ENCODE results near the gene CRAMP1. TPM values are rescaled to one million over a fixed set of nuclear protein-coding genes. Genes with fewer than 3 reads are reported as not detected.

The CRAMP1 gene
- total and polyA plus RNA-seq, 10 donors, result 3.0 to 32.4 (median 17.2) TPM

DNA sequence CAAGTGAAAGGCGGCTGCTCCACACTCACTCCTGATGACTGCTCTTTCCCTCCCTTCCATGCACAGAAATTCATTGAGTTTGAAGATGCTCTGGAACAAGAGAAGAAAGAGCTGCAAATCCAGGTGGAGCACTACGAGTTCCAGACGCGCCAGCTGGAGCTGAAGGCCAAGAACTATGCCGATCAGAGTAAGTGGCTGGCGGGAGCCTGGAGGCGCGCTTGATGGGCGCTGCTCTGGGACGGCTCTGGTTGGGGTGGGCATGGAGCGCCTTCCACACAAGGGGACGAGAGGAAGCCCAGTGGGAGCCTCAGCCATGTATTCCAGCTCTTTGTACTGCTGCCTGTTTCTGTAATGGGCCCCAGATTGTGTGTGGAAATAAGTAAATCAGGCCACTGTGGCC lies 112.3 kb downstream of the CRAMP1 start:
- Histone ChIP-seq H3K36me3 (peaks cover 0 to 54% (median 34%) of the 10 kb centered on the region in 6 donors), H3K27ac (no peak overlapping the region), H3K27me3 (replicated peaks in 1 of 7) (no peaks in the 10 kb centered on the region), H3K9me3 (no peaks in the 10 kb centered on the region), H3K4me3 (no peak overlapping the region), H3K4me1 (peaks cover 17 to 74% (median 51%) of the 10 kb centered on the region in 6 donors)
- TF ChIP-seq, protein P1, sequence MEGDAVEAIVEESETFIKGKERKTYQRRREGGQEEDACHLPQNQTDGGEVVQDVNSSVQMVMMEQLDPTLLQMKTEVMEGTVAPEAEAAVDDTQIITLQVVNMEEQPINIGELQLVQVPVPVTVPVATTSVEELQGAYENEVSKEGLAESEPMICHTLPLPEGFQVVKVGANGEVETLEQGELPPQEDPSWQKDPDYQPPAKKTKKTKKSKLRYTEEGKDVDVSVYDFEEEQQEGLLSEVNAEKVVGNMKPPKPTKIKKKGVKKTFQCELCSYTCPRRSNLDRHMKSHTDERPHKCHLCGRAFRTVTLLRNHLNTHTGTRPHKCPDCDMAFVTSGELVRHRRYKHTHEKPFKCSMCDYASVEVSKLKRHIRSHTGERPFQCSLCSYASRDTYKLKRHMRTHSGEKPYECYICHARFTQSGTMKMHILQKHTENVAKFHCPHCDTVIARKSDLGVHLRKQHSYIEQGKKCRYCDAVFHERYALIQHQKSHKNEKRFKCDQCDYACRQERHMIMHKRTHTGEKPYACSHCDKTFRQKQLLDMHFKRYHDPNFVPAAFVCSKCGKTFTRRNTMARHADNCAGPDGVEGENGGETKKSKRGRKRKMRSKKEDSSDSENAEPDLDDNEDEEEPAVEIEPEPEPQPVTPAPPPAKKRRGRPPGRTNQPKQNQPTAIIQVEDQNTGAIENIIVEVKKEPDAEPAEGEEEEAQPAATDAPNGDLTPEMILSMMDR (IDR thresholded peaks at IDR 0.05 in 8 of 11, conservative IDR thresholded peaks at IDR 0.05 in 3 of 11), result no peak
- no peak for TF ChIP-seq POLR2AphosphoS5 (IDR thresholded peaks at IDR 0.05)
- no peak for TF ChIP-seq POLR2A (IDR thresholded peaks at IDR 0.05)
- intact Hi-C loops (cut with DNase I; ENCODE audit: low total_unique reads), result no loop called here
- 91 to 95% (median 93%) methylated on average over 12 of the region's 12 CpGs for WGBS, 5 donors
- DNase-seq, result no peak

DNA sequence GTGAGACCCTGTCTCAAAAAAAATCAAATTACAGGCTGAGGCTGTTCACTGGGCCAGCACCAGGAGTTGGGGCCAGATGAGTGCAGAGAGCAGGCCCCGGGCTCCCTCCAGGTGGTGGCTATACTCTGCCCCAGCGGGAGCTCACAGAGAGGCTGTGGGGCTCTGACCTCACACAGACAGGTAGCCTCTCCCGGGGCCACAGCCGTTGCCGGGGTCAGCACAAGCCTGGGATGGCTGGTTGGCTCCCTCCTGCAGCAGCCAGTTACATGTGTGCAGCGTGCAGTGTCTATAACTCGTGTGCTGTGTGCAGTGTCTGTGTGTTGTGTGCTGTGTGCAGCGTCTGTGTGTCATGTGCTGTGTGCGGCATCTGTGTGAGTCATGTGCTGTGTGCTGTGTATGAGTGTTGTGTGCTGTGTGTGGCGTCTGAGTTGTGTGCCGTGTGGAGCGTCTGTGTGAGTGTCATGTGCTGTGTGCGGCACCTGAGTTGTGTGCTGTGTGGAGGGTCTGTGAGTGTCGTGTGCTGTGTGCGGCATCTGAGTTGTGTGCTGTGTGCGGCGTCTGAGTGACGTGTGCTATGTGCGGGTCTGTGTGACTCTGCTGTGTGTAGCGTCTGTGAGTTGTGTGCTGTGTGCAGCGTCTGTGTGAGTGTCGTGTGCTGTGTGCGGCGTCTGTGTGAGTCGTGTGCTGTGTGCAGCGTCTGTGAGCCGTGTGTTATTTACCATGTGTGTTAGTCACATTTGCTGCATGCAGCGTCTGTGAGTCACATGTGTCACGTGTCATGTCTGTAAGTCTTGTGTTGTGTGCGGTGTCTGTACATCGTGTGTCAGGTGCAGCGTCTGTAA lies 114.7 kb downstream of the CRAMP1 start:
- Histone ChIP-seq H3K9me3 (no peaks in the 10 kb centered on the region), H3K27me3 (replicated peaks in 1 of 7) (no peaks in the 10 kb centered on the region), H3K4me3 (no peak overlapping the region), H3K27ac (no peak overlapping the region), H3K36me3 (peaks cover 0 to 78% (median 49%) of the 10 kb centered on the region in 6 donors), H3K4me1 (peaks cover 15 to 60% (median 29%) of the 10 kb centered on the region in 6 donors)
- no peak for DNase-seq
- TF ChIP-seq POLR2A (IDR thresholded peaks at IDR 0.05) (no peak), POLR2AphosphoS5 (IDR thresholded peaks at IDR 0.05) (peak in 1 of 3 donors; percentile 17)
- TF ChIP-seq, protein P1 (IDR thresholded peaks at IDR 0.05 in 8 of 11, conservative IDR thresholded peaks at IDR 0.05 in 3 of 11), result no peak
- intact Hi-C loops (cut with DNase I; ENCODE audit: low total_unique reads), result no loop called here
- WGBS, 5 donors, result 94 to 97% (median 96%) methylated on average over 31 to 32 of the region's 32 CpGs

Other genes with a start within 250 kb of the CRAMP1 start
- 10 to 100 TPM; 34.8 to 80.0 (median 51.6) TPM for gene UNKL, start 197.7 kb upstream of the CRAMP1 start, total RNA-seq
- 10 to 100 TPM in 1 of 3 donors, 1 to 10 TPM in 2; 6.6 to 17.1 (median 8.2) TPM for gene UNKL, start 197.7 kb upstream of the CRAMP1 start, polyA plus RNA-seq
- 10 to 100 TPM in 6 of 7 donors, 1 to 10 TPM in 1; 7.9 to 13.5 (median 10.7) TPM for gene UQCC4, start 191.6 kb upstream of the CRAMP1 start, total RNA-seq
- gene UQCC4, start 191.6 kb upstream of the CRAMP1 start, polyA plus RNA-seq, result 10 to 100 TPM; 20.9 to 33.9 (median 23.4) TPM
- gene PERCC1, start 181.3 kb upstream of the CRAMP1 start, total RNA-seq, result 1 to 10 TPM in 1 of 7 donors, under 1 TPM in 1, not detected in 5; 0.73 to 1.3 TPM
- gene PERCC1, start 181.3 kb upstream of the CRAMP1 start, polyA plus RNA-seq, result under 1 TPM in 1 of 3 donors, not detected in 2; 0.11 TPM
- 1 to 10 TPM; 1.6 to 6.4 (median 3.8) TPM for gene CCDC154, start 167.8 kb upstream of the CRAMP1 start, total RNA-seq
- 10 to 100 TPM in 2 of 3 donors, 1 to 10 TPM in 1; 8.3 to 18.2 (median 10.8) TPM for gene CCDC154, start 167.8 kb upstream of the CRAMP1 start, polyA plus RNA-seq
- gene CLCN7, start 137.3 kb upstream of the CRAMP1 start, total RNA-seq, result 100 to 1,000 TPM in 6 of 7 donors, 10 to 100 TPM in 1; 76.5 to 146 (median 127) TPM
- gene CLCN7, start 137.3 kb upstream of the CRAMP1 start, polyA plus RNA-seq, result 100 to 1,000 TPM in 1 of 3 donors, 10 to 100 TPM in 2; 43.2 to 117 (median 59.6) TPM
- under 1 TPM in 5 of 7 donors, not detected in 2; 0.23 to 0.85 (median 0.60) TPM for gene PTX4, start 123.4 kb upstream of the CRAMP1 start, total RNA-seq
- gene PTX4, start 123.4 kb upstream of the CRAMP1 start, polyA plus RNA-seq, result under 1 TPM in 2 of 3 donors, not detected in 1; 0.03 to 0.19 TPM
- 10 to 100 TPM; 28.5 to 64.2 (median 44.0) TPM for gene TELO2, start 119.0 kb upstream of the CRAMP1 start, total RNA-seq
- 100 to 1,000 TPM in 1 of 3 donors, 10 to 100 TPM in 2; 60.3 to 110 (median 83.5) TPM for gene TELO2, start 119.0 kb upstream of the CRAMP1 start, polyA plus RNA-seq
- gene TMEM204, start 78.7 kb upstream of the CRAMP1 start, total RNA-seq, result 10 to 100 TPM; 12.6 to 47.1 (median 26.9) TPM
- gene TMEM204, start 78.7 kb upstream of the CRAMP1 start, polyA plus RNA-seq, result 10 to 100 TPM; 10.1 to 21.0 (median 13.6) TPM
- 10 to 100 TPM in 5 of 7 donors, 1 to 10 TPM in 2; 7.8 to 14.5 (median 12.3) TPM for gene IFT140, start 288 bp upstream of the CRAMP1 start, total RNA-seq
- 1 to 10 TPM; 4.2 to 6.5 (median 4.3) TPM for gene IFT140, start 288 bp upstream of the CRAMP1 start, polyA plus RNA-seq
- 10 to 100 TPM; 15.6 to 30.5 (median 22.7) TPM for gene JPT2, start 65.9 kb downstream of the CRAMP1 start, total RNA-seq
- 10 to 100 TPM in 2 of 3 donors, 1 to 10 TPM in 1; 8.2 to 15.0 (median 12.9) TPM for gene JPT2, start 65.9 kb downstream of the CRAMP1 start, polyA plus RNA-seq
- 100 to 1,000 TPM in 6 of 7 donors, 10 to 100 TPM in 1; 97.0 to 134 (median 126) TPM for gene MAPK8IP3, start 93.8 kb downstream of the CRAMP1 start, total RNA-seq
- gene MAPK8IP3, start 93.8 kb downstream of the CRAMP1 start, polyA plus RNA-seq, result 100 to 1,000 TPM in 1 of 3 donors, 10 to 100 TPM in 2; 27.2 to 116 (median 57.8) TPM
- 10 to 100 TPM; 51.0 to 82.9 (median 68.4) TPM for gene NME3, start 159.2 kb downstream of the CRAMP1 start, total RNA-seq
- 100 to 1,000 TPM; 152 to 283 (median 256) TPM for gene NME3, start 159.2 kb downstream of the CRAMP1 start, polyA plus RNA-seq
- 10 to 100 TPM; 17.8 to 41.3 (median 28.8) TPM for gene EME2, start 160.4 kb downstream of the CRAMP1 start, total RNA-seq
- gene EME2, start 160.4 kb downstream of the CRAMP1 start, polyA plus RNA-seq, result 10 to 100 TPM in 2 of 3 donors, 1 to 10 TPM in 1; 5.1 to 22.4 (median 13.8) TPM
- gene MRPS34, start 160.8 kb downstream of the CRAMP1 start, total RNA-seq, result 10 to 100 TPM; 49.9 to 66.8 (median 62.3) TPM
- 100 to 1,000 TPM; 133 to 157 (median 134) TPM for gene MRPS34, start 160.8 kb downstream of the CRAMP1 start, polyA plus RNA-seq
- gene SPSB3, start 170.2 kb downstream of the CRAMP1 start, total RNA-seq, result 100 to 1,000 TPM in 2 of 7 donors, 10 to 100 TPM in 5; 41.4 to 114 (median 65.3) TPM
- gene SPSB3, start 170.2 kb downstream of the CRAMP1 start, polyA plus RNA-seq, result 100 to 1,000 TPM; 111 to 266 (median 204) TPM
- gene NUBP2, start 170.6 kb downstream of the CRAMP1 start, total RNA-seq, result 100 to 1,000 TPM in 1 of 7 donors, 10 to 100 TPM in 6; 37.5 to 103 (median 44.6) TPM
- 10 to 100 TPM; 61.9 to 84.3 (median 79.3) TPM for gene NUBP2, start 170.6 kb downstream of the CRAMP1 start, polyA plus RNA-seq
- under 1 TPM in 5 of 7 donors, not detected in 2; 0.21 to 0.63 (median 0.39) TPM for gene IGFALS, start 181.3 kb downstream of the CRAMP1 start, total RNA-seq
- gene IGFALS, start 181.3 kb downstream of the CRAMP1 start, polyA plus RNA-seq, result under 1 TPM; 0.14 to 0.19 (median 0.17) TPM
- 10 to 100 TPM; 42.4 to 60.4 (median 49.1) TPM for gene HAGH, start 214.5 kb downstream of the CRAMP1 start, total RNA-seq
- 10 to 100 TPM; 33.6 to 76.6 (median 41.0) TPM for gene HAGH, start 214.5 kb downstream of the CRAMP1 start, polyA plus RNA-seq
- 10 to 100 TPM in 6 of 7 donors, 1 to 10 TPM in 1; 9.5 to 34.9 (median 17.7) TPM for gene FAHD1, start 214.8 kb downstream of the CRAMP1 start, total RNA-seq
- 10 to 100 TPM; 13.8 to 23.1 (median 15.4) TPM for gene FAHD1, start 214.8 kb downstream of the CRAMP1 start, polyA plus RNA-seq